Neural progenitor cell (in vitro differentiated cells): Measurements from ENCODE around the gene CEP68. TPM values are rescaled to one million over a fixed set of nuclear protein-coding genes. Genes with fewer than 3 reads are reported as not detected.
A peak's percentile ranks its signal among the peaks of the same experiment; 100 is the strongest.

ENCODE experiments used
- DNase-seq: peaks from one replicate; pipeline ENCODE4 v3.0.0-alpha.2; 2016; ENCODE audit warnings: low spot score
- H2AFZ ChIP-seq: fragments of 200-600 bp; sonication (generic); replicated peaks from 2 replicates; pipeline ENCODE4 v1.6.1; 2016; ENCODE audit warnings: antibody characterized with exemption
- H3F3A ChIP-seq: fragments of 200-600 bp; sonication (generic); 2 replicates; pipeline ENCODE4 v1.6.1; 2016; ENCODE audit warnings: antibody characterized with exemption, low read depth
- H3K27ac ChIP-seq: fragments of 200-600 bp; sonication (generic); 2 replicates; pipeline ENCODE4 v1.5.1; 2016; ENCODE audit warnings: mild to moderate bottlenecking
- H3K27me3 ChIP-seq: fragments of 200-600 bp; sonication (generic); 2 replicates; pipeline ENCODE4 v1.6.1; 2016; ENCODE audit warnings: mild to moderate bottlenecking, moderate library complexity
- H3K36me3 ChIP-seq: fragments of 200-600 bp; sonication (generic); 2 replicates; pipeline ENCODE4 v1.5.1; 2016
- H3K4me1 ChIP-seq: fragments of 200-600 bp; sonication (generic); 2 replicates; pipeline ENCODE4 v1.6.1; 2016; ENCODE audit warnings: mixed run types
- H3K4me2 ChIP-seq: fragments of 200-600 bp; sonication (generic); 2 replicates; pipeline ENCODE4 v1.6.1; 2016
- H3K4me3 ChIP-seq: fragments of 200-600 bp; sonication (generic); 2 replicates; pipeline ENCODE4 v1.5.1; 2016
- H3K79me2 ChIP-seq: fragments of 200-600 bp; sonication (generic); 2 replicates; pipeline ENCODE4 v1.6.1; 2016; ENCODE audit warnings: low read depth
- H3K9ac ChIP-seq: fragments of 200-600 bp; sonication (generic); 2 replicates; pipeline ENCODE4 v1.6.1; 2016
- H3K9me3 ChIP-seq: fragments of 200-600 bp; sonication (generic); 2 replicates; pipeline ENCODE4 v1.5.1; 2016; ENCODE audit warnings: low read depth
- H4K20me1 ChIP-seq: fragments of 200-600 bp; sonication (generic); 2 replicates; pipeline ENCODE4 v1.6.1; 2016; ENCODE audit warnings: low read depth
- H3K27ac Mint-ChIP-seq: 3 replicates; pipeline ENCODE4 v1.8.0; 2021; ENCODE audit warnings: mixed read lengths
- H3K27me3 Mint-ChIP-seq: 2 replicates; pipeline ENCODE4 v1.8.0; 2022; ENCODE audit warnings: low read depth, mild to moderate bottlenecking, inconsistent platforms, moderate library complexity, mixed read lengths; ENCODE audit not compliant: insufficient read depth
- H3K36me3 Mint-ChIP-seq: 3 replicates; pipeline ENCODE4 v1.8.0; 2021; ENCODE audit warnings: mixed read lengths
- H3K4me1 Mint-ChIP-seq: 3 replicates; pipeline ENCODE4 v1.8.0; 2021; ENCODE audit warnings: mixed read lengths
- H3K4me3 Mint-ChIP-seq: 3 replicates; pipeline ENCODE4 v1.8.0; 2021; ENCODE audit warnings: mild to moderate bottlenecking, moderate library complexity, mixed read lengths
- H3K9me3 Mint-ChIP-seq: 3 replicates; pipeline ENCODE4 v1.8.0; 2020; ENCODE audit warnings: mixed read lengths
- CTCF ChIP-seq: fragments of 200-600 bp; sonication (generic); IDR thresholded peaks from 2 replicates; pipeline ENCODE4 v1.5.1; 2017; ENCODE audit warnings: antibody characterized with exemption, mild to moderate bottlenecking
- EZH2 ChIP-seq: fragments of 200-600 bp; sonication (generic); IDR thresholded peaks from 2 replicates; pipeline ENCODE4 v1.6.1; 2017; ENCODE audit warnings: antibody characterized with exemption, mild to moderate bottlenecking, moderate library complexity
- EZH2phosphoT487 ChIP-seq: fragments of 200-600 bp; sonication (generic); IDR thresholded peaks from 2 replicates; pipeline ENCODE4 v1.6.1; 2017; ENCODE audit warnings: antibody characterized with exemption
- total RNA-seq: library from RNA; depleted of rRNA; stranded (reverse); fragments of >200 nt; gene quantifications from 2 replicates; pipeline ENCODE4 v1.2.3, GENCODE V29; 2015; ENCODE audit warnings: low replicate concordance

Gene CEP68
- total RNA-seq, 1 donor from 2014 or later, result 36.2 TPM

GRCh38 chr2:65096948-65097347 is 40.7 kb downstream of the CEP68 start:
- H3K4me1 Mint-ChIP-seq, result no peaks in the 10 kb centered on the region
- peaks cover 30% of the 10 kb centered on the region for H3K79me2 ChIP-seq

GRCh38 chr2:65097844-65098243 is 41.6 kb downstream of the CEP68 start:
- Histone ChIP-seq H3F3A (no peaks in the 10 kb centered on the region), H3K36me3 (peaks cover 20% of the 10 kb centered on the region), H3K27ac (no peak overlapping the region), H3K9ac (no peak overlapping the region), H4K20me1 (peaks cover 4% of the 10 kb centered on the region), H3K4me1 (no peaks in the 10 kb centered on the region), H3K4me2 (no peak overlapping the region), H3K9me3 (no peaks in the 10 kb centered on the region), H3K27me3 (no peaks in the 10 kb centered on the region), H3K79me2 (peaks cover 33% of the 10 kb centered on the region), H2AFZ (no peak overlapping the region), H3K4me3 (no peak overlapping the region)
- Mint-ChIP-seq H3K9me3 (no peaks in the 10 kb centered on the region), H3K27me3 (peaks cover 2% of the 10 kb centered on the region), H3K4me3 (no peak overlapping the region), H3K4me1 (no peaks in the 10 kb centered on the region), H3K27ac (no peak overlapping the region), H3K36me3 (peaks cover 34% of the 10 kb centered on the region)
- DNase-seq, result no peak
- TF ChIP-seq CTCF (no peak), EZH2phosphoT487 (no peak), EZH2 (no peak)

More at GRCh38 chr2:65096948-65097347, 40.7 kb downstream of the CEP68 start:
- peaks cover 2% of the 10 kb centered on the region for H3K27me3 Mint-ChIP-seq
- H3K27me3 ChIP-seq, result no peaks in the 10 kb centered on the region
- no peak overlapping the region for H3K27ac Mint-ChIP-seq
- H3K9me3 ChIP-seq, result no peaks in the 10 kb centered on the region
- no peaks in the 10 kb centered on the region for H3K9me3 Mint-ChIP-seq
- no peak for DNase-seq
- H3K36me3 ChIP-seq, result peaks cover 19% of the 10 kb centered on the region
- no peak overlapping the region for H3K4me2 ChIP-seq
- no peak overlapping the region for H3K4me3 ChIP-seq
- no peak overlapping the region for H2AFZ ChIP-seq
- H4K20me1 ChIP-seq, result no peaks in the 10 kb centered on the region
- no peak for TF ChIP-seq EZH2
- TF ChIP-seq CTCF, result no peak
- no peak for TF ChIP-seq EZH2phosphoT487
- H3K27ac ChIP-seq, result no peak overlapping the region
- no peak overlapping the region for H3K4me3 Mint-ChIP-seq
- no peaks in the 10 kb centered on the region for H3K4me1 ChIP-seq
- H3K9ac ChIP-seq, result no peak overlapping the region
- peaks cover 35% of the 10 kb centered on the region for H3K36me3 Mint-ChIP-seq
- H3F3A ChIP-seq, result no peaks in the 10 kb centered on the region

GRCh38 chr2:65098741-65099140 is 42.5 kb downstream of the CEP68 start:
- no peak overlapping the region for H3K9ac ChIP-seq
- peaks cover 2% of the 10 kb centered on the region for H3K27me3 Mint-ChIP-seq
- no peaks in the 10 kb centered on the region for H3K9me3 Mint-ChIP-seq
- TF ChIP-seq EZH2, result no peak
- H2AFZ ChIP-seq, result no peak overlapping the region
- H3K36me3 Mint-ChIP-seq, result peaks cover 29% of the 10 kb centered on the region
- no peaks in the 10 kb centered on the region for H3K9me3 ChIP-seq
- no peak overlapping the region for H3K4me3 Mint-ChIP-seq
- DNase-seq, result no peak
- H3K36me3 ChIP-seq, result peaks cover 20% of the 10 kb centered on the region
- peaks cover 6% of the 10 kb centered on the region for H4K20me1 ChIP-seq
- no peak overlapping the region for H3K27ac Mint-ChIP-seq
- H3K79me2 ChIP-seq, result peaks cover 36% of the 10 kb centered on the region
- no peak overlapping the region for H3K4me2 ChIP-seq
- H3K4me1 Mint-ChIP-seq, result no peaks in the 10 kb centered on the region
- no peaks in the 10 kb centered on the region for H3K4me1 ChIP-seq
- no peaks in the 10 kb centered on the region for H3K27me3 ChIP-seq
- H3K27ac ChIP-seq, result no peak overlapping the region
- no peak overlapping the region for H3K4me3 ChIP-seq
- no peaks in the 10 kb centered on the region for H3F3A ChIP-seq

GRCh38 chr2:65101071-65101470 is 44.9 kb downstream of the CEP68 start:
- H3K4me3 ChIP-seq, result no peak overlapping the region
- peaks cover 34% of the 10 kb centered on the region for H3K79me2 ChIP-seq
- H3K4me2 ChIP-seq, result no peak overlapping the region
- Mint-ChIP-seq H3K9me3 (no peaks in the 10 kb centered on the region), H3K4me3 (no peak overlapping the region), H3K27ac (peak overlapping the region; percentile 57), H3K36me3 (peaks cover 30% of the 10 kb centered on the region), H3K27me3 (peaks cover 2% of the 10 kb centered on the region), H3K4me1 (no peaks in the 10 kb centered on the region)
- H4K20me1 ChIP-seq, result peaks cover 24% of the 10 kb centered on the region
- no peak for DNase-seq
- H3K4me1 ChIP-seq, result no peaks in the 10 kb centered on the region
- H3K9me3 ChIP-seq, result no peaks in the 10 kb centered on the region
- H3K36me3 ChIP-seq, result peaks cover 16% of the 10 kb centered on the region
- H3K9ac ChIP-seq, result no peak overlapping the region
- TF ChIP-seq EZH2phosphoT487 (no peak), CTCF (no peak), EZH2 (no peak)
- no peaks in the 10 kb centered on the region for H3K27me3 ChIP-seq
- H3F3A ChIP-seq, result no peaks in the 10 kb centered on the region
- H2AFZ ChIP-seq, result no peak overlapping the region
- H3K27ac ChIP-seq, result no peak overlapping the region
